Measurements from ENCODE around the gene TNFSF13.

The TNFSF13 gene

DNA sequence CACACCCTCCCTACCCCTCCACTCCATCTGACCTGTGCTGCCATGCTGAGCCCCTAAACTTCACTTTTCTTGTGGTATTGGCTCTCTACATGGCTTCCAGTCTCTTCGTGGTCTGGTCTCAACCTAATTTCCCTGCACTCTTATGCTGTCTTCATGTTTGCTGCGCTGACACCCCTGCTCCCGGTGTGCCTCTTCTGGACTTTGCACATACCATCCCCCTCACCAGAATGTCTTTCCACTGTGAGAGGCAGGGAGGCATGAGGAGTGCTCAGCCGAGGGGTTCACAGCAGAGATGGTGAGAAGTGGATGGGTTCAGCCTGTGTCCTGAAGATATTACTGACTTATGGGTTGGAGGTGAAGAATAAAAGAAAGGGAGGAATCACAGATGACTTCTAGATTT, 7.2 kb upstream of the TNFSF13 start:
- TF ChIP-seq, protein P1, sequence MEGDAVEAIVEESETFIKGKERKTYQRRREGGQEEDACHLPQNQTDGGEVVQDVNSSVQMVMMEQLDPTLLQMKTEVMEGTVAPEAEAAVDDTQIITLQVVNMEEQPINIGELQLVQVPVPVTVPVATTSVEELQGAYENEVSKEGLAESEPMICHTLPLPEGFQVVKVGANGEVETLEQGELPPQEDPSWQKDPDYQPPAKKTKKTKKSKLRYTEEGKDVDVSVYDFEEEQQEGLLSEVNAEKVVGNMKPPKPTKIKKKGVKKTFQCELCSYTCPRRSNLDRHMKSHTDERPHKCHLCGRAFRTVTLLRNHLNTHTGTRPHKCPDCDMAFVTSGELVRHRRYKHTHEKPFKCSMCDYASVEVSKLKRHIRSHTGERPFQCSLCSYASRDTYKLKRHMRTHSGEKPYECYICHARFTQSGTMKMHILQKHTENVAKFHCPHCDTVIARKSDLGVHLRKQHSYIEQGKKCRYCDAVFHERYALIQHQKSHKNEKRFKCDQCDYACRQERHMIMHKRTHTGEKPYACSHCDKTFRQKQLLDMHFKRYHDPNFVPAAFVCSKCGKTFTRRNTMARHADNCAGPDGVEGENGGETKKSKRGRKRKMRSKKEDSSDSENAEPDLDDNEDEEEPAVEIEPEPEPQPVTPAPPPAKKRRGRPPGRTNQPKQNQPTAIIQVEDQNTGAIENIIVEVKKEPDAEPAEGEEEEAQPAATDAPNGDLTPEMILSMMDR (conservative IDR thresholded peaks at IDR 0.05; ENCODE audit: low read depth, low read length) = no peak
- no peak overlapping the region for H3K4me3 ChIP-seq (ENCODE audit: low read length)
- no peak for DNase-seq (ENCODE audit: low read depth)

DNA sequence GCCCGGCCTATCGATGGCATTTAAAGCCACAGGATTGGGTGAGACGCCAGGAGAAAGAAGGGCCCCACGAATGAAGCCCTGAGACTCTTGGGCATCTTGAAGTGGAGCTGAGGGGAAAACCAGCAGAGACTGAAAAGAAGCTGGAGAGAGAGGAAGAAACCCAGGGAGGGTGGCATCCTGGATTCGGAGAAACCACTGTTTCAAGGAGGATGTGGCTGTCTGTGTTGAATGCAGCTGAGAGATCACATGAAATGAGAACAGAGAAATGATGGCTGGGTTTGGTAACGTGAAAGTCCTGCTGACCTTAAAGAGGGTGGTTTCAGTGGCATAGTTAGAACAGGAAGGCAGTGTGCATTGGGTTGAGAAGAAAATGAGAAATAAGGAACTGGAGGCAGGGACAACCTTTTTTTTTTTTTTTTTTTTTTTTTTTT, 5.9 kb upstream of the TNFSF13 start:
- no peak overlapping the region for H3K4me3 ChIP-seq (ENCODE audit: low read length)
- TF ChIP-seq, protein P1 (conservative IDR thresholded peaks at IDR 0.05; ENCODE audit: low read depth, low read length) = no peak
- DNase-seq (ENCODE audit: low read depth) = no peak

DNA sequence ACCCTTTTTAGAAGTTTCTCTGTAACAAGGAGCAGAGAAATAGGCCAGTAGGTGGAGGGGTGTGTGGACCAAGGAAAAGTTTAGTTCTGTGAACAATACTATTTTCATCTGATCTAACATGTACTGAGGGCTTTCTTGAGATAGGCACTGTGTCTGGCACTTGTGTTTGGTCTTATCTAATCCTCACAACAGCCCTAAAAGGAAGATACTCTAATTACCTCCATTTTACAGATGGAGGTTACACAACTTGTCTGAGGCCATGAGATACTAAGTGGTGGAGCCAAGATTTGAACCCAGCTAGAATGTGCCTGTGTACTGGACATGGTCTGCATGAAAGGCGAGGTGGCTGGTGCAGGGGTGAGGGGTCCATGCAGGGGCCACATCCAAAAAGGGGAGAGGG, 5.2 kb upstream of the TNFSF13 start:
- H3K4me3 ChIP-seq (ENCODE audit: low read length) = no peak overlapping the region
- DNase-seq (ENCODE audit: low read depth) = no peak
- TF ChIP-seq, protein P1 (conservative IDR thresholded peaks at IDR 0.05; ENCODE audit: low read depth, low read length) = no peak

DNA sequence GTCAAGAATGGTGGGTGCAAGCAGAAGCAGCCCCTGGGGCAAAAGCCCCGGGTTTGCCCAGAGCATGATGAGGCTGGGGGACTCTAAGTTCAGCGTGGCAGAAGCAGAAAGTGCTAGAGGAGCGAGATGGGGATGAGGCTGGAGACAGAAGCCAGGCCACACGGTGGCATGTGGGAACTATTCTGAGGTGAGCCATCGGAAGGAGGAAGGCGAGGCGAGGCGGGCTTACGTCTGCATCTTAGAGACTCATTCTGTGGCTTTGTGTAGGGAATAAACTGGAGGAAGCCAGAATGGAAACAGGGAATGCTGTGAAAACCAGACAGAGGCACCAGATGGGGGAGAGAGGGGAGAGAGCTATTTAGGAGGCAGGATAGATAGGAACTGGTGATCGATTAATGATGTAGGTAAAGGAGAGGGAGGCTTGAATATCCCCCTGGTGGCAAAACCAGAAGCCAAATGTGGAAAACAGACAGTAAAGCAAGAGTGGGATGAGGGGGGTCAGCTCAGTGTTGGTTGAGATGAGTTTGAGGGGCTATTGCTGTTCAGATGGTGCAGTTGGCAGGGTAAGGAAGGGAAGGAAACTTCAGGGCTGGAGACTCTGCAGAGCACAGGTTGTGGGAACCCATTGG, 3.1 kb upstream of the TNFSF13 start:
- DNase-seq (ENCODE audit: low read depth) = no peak
- no peak overlapping the region for H3K4me3 ChIP-seq (ENCODE audit: low read length)
- TF ChIP-seq, protein P1 (conservative IDR thresholded peaks at IDR 0.05; ENCODE audit: low read depth, low read length) = peak; percentile 31

DNA sequence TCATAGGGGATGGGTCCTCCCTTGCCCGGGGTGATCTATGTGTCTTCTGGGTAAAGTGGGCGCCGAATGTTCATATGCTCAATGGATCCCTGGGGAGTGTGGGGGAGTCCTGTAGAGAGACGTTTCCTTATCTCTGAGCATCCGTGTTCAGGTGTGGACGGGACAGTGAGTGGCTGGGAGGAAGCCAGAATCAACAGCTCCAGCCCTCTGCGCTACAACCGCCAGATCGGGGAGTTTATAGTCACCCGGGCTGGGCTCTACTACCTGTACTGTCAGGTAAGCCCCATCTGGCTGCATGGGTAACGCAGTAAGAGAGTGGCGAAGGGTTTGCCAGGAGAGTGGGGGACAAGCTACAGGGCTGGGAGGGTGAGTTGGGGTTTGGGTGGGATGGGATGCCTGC, 1.9 kb upstream of the TNFSF13 start:
- H3K4me3 ChIP-seq (ENCODE audit: low read length) = no peak overlapping the region
- TF ChIP-seq, protein P1 (conservative IDR thresholded peaks at IDR 0.05; ENCODE audit: low read depth, low read length) = no peak
- no peak for DNase-seq (ENCODE audit: low read depth)

DNA sequence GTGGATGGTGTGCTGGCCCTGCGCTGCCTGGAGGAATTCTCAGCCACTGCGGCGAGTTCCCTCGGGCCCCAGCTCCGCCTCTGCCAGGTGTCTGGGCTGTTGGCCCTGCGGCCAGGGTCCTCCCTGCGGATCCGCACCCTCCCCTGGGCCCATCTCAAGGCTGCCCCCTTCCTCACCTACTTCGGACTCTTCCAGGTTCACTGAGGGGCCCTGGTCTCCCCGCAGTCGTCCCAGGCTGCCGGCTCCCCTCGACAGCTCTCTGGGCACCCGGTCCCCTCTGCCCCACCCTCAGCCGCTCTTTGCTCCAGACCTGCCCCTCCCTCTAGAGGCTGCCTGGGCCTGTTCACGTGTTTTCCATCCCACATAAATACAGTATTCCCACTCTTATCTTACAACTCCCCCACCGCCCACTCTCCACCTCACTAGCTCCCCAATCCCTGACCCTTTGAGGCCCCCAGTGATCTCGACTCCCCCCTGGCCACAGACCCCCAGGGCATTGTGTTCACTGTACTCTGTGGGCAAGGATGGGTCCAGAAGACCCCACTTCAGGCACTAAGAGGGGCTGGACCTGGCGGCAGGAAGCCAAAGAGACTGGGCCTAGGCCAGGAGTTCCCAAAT, 1.3 kb upstream of the TNFSF13 start:
- TF ChIP-seq, protein P1 (conservative IDR thresholded peaks at IDR 0.05; ENCODE audit: low read depth, low read length) = peak; percentile 1
- H3K4me3 ChIP-seq (ENCODE audit: low read length) = no peak overlapping the region
- DNase-seq (ENCODE audit: low read depth) = no peak

Data from retinal pigment epithelial cell (primary cell).